NCI-H748 (cell line): ENCODE data around the gene TTC34.
"Not testable (repeated sequence)": the region's sequence is repeated elsewhere in the genome, so short reads cannot be mapped to it uniquely, and the experiment has no call there.

Experiments used
- DNase-seq: peaks from one replicate; lab custom pipeline; 2025; ENCODE audit not compliant: unreplicated experiment; lab: John Stamatoyannopoulos, UW

Gene TTC34

GRCh38 chr1:2778220-2778592, 23.3 kb downstream of the TTC34 start:
- DNase-seq = no peak

GRCh38 chr1:2777424-2778219, 23.9 kb downstream of the TTC34 start:
- DNase-seq = no peak

- not testable (repeated sequence) for DNase-seq
Observed at GRCh38 chr1:2775333-2775732, 26.2 kb downstream of the TTC34 start.

- not testable (repeated sequence) for DNase-seq
Observed at GRCh38 chr1:2768052-2768451, 33.4 kb downstream of the TTC34 start.

- not testable (repeated sequence) for DNase-seq
Observed at GRCh38 chr1:2759433-2759832, 42.1 kb downstream of the TTC34 start.

- DNase-seq = not testable (repeated sequence)
Observed at GRCh38 chr1:2757519-2757918, 44.0 kb downstream of the TTC34 start.

- not testable (repeated sequence) for DNase-seq
Observed at GRCh38 chr1:2755426-2755825, 46.1 kb downstream of the TTC34 start.

GRCh38 chr1:2754597-2754996, 46.9 kb downstream of the TTC34 start:
- DNase-seq = not testable (repeated sequence)

- DNase-seq = not testable (repeated sequence)
Observed at GRCh38 chr1:2752503-2752902, 49.0 kb downstream of the TTC34 start.

- not testable (repeated sequence) for DNase-seq
Observed at GRCh38 chr1:2751866-2752265, 49.6 kb downstream of the TTC34 start.

GRCh38 chr1:2750766-2751730, 50.4 kb downstream of the TTC34 start:
- not testable (repeated sequence) for DNase-seq

- not testable (repeated sequence) for DNase-seq
Observed at GRCh38 chr1:2750041-2750680, 51.3 kb downstream of the TTC34 start.

- DNase-seq = not testable (repeated sequence)
Observed at GRCh38 chr1:2748626-2749025, 52.9 kb downstream of the TTC34 start.

GRCh38 chr1:2694796-2695195, 106.7 kb downstream of the TTC34 start:
- not testable (repeated sequence) for DNase-seq

- DNase-seq = not testable (repeated sequence)
Observed at GRCh38 chr1:2690180-2690579, 111.3 kb downstream of the TTC34 start.

GRCh38 chr1:2688336-2688665, 113.2 kb downstream of the TTC34 start:
- DNase-seq = not testable (repeated sequence)

- not testable (repeated sequence) for DNase-seq
Observed at GRCh38 chr1:2687638-2688335, 113.7 kb downstream of the TTC34 start.

- DNase-seq = not testable (repeated sequence)
Observed at GRCh38 chr1:2687174-2687591, 114.3 kb downstream of the TTC34 start.

GRCh38 chr1:2686091-2686863, 115.2 kb downstream of the TTC34 start:
- DNase-seq = not testable (repeated sequence)

- not testable (repeated sequence) for DNase-seq
Observed at GRCh38 chr1:2685671-2686070, 115.8 kb downstream of the TTC34 start.
